Right renal pelvis (tissue), 4 donors: Measurements from ENCODE around the gene ARMS2. TPM values are rescaled to one million over a fixed set of nuclear protein-coding genes. Genes with fewer than 3 reads are reported as not detected.

Experiments
- DNase-seq, 4 donors: peaks; one replicate each; pipeline ENCODE4 v3.0.0-alpha.2; 2013; ENCODE audit warnings: low read depth in 4 of 4, low spot score in 3 of 4, missing footprints in 1 of 4
- polyA plus RNA-seq, 4 donors: library from polyadenylated mRNA; unstranded; fragments of 120-200 nt; gene quantifications; one replicate each; pipeline ENCODE4 v1.2.1, GENCODE V29; 2013; ENCODE audit not compliant: insufficient read length in 4 of 4

ARMS2 gene
- polyA plus RNA-seq, 4 donors, result 0.21 to 0.67 (median 0.28) TPM; not detected in 1

DNA sequence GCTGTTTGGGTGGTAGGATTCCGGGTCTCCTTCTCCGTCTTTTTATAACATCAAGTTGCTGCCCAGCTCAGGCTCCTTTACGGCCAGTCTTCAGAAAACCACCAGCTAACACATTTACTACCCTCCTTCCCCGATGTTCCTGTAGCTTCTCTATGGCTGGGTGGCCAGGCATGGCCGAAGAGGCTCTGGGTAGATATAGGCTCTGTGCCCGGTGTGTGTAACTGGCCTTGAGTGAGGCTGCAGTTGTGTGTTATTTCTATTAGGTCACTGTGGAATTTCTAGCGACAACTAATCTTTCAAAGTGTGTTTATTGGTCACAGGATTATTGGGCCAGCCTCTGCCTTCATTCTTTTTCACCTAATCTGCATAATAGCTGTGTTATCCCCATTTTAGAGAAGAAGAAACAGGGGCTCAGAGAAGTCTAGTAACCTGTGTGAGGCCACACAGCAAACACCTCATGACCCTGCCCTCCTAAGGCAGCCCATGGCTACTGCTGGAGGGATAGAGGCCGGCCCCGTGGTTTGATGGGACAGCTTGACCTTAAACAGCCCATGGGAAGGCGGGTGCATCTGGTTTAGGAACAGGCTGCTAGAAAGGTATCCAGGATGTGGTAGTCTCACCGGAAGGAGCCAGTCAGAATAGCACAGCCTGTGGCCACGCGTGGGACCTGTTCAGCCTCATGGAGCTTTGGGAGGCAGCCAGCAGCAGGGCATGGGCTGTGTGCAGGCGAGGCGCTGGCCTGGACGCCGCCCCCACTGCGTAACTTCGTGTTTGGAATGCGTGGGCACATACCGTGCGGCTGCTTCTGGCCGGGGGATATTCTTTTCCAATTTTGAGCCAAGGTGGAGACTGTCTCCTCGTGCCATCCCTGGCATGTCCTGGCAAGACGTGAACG lies 36.6 kb downstream of the ARMS2 start:
- DNase-seq, result no peak

- DNase-seq, result no peak
Measured at GRCh38 chr10:122492006-122492405, 37.6 kb downstream of the ARMS2 start.

DNA sequence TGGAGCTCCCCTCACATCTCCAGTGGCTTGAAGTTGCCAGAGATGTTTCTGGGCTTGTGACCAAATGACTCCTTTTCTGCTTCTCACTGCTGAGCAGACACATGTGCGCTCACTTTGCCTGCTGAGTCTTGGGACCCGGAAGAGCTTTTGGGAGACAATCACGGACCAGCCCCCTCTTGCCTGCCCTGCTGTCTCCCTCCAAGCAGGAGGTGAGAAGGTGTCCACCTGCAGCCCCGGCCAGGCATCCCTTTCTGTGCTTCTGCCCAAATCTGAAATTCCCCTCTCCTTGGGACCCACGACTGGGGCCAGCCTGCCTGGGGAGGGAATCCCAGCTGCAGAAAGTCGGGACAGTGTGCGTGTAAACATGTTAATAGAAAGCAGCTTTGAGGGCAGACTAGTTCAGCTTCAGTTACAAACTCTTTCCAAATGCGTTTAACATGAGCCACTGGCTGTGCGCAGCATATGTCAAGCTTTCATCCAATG lies 38.6 kb downstream of the ARMS2 start:
- DNase-seq, result no peak

DNA sequence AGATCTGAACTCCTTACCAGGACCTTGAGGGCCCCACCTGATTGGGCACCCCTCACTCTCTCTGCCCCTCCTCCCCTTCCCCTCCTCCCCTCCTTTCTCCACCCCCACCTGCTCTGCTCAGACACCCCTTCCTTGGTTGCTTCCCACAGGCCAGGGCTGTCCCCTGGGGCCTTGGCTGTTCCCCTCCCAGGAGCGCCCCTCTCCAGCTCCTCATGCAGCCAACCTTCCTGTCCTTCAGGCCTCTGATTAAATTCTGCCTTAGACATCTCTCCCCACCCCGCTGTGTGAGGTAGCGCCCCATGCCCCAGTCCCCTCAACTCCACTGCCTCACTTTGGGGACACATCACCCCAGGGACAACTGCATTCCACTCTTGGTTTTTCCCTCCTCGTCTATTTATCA lies 39.3 kb downstream of the ARMS2 start:
- no peak for DNase-seq

GRCh38 chr10:122494173-122494820 lies 39.8 kb downstream of the ARMS2 start:
- DNase-seq, result no peak

GRCh38 chr10:122494833-122495232 lies 40.4 kb downstream of the ARMS2 start:
- DNase-seq, result no peak

GRCh38 chr10:122495406-122496340 lies 41.2 kb downstream of the ARMS2 start:
- no peak for DNase-seq

- no peak for DNase-seq
Measured at GRCh38 chr10:122497241-122497640, 42.8 kb downstream of the ARMS2 start.

DNA sequence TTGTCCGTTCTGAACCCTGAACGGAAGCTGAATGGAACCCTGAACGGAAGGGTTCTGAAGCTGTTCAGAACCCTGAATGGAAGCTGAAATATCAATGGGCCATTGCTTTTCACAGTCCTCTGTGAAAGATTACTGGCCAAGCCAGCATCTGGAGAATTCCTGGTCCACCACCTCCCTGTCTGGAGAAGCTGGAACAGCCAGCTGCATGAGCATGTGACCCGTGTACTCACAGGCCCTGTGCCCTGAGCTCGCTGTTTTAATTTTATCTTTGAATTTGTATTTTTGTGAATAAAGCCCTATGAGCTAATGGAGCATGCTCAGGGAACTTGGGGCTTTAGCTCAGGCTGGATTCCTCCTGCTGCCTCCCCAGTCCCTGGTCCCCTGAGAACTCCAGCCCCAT lies 44.1 kb downstream of the ARMS2 start:
- no peak for DNase-seq

GRCh38 chr10:122499012-122499411 lies 44.6 kb downstream of the ARMS2 start:
- no peak for DNase-seq

DNA sequence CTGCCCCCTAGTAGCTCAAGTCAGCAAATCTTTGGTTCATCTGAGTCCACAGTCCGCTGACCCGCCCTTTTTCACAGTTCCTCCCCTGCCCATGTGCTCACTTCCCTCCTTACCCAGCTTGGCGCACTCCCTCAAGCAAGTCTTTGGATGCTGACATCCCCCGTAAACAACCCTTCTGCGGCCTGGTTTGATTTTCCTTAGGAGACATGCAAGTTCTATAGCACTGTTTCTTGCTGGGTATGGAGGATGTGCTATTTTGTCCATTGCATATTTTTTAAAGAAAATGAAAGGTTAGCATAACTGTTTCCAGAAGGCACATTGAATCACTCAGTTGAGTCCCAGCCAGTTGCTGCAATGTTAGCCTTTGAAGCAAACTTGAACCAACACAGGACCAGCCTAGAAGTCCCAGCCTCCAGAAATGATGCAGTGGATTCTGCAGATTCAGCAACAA lies 45.1 kb downstream of the ARMS2 start:
- no peak for DNase-seq

DNA sequence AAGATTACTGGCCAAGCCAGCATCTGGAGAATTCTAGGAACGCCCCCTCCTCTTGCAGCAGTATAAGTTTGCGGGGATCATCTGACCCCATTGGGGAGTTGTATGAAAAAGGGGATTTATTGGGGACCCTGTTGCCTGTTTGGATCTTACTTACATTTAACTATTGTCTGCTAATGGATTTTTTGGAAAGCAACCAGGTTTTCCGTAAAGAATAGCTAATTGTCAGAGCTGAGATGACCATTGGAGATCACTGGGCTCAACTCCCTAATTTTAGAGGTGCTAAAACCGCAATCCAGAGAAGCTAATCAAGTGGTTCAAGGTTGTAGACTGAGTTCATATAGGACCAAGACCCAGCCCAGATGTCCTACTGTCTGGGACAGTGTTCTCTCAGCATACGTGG lies 45.7 kb downstream of the ARMS2 start:
- DNase-seq, result no peak

DNA sequence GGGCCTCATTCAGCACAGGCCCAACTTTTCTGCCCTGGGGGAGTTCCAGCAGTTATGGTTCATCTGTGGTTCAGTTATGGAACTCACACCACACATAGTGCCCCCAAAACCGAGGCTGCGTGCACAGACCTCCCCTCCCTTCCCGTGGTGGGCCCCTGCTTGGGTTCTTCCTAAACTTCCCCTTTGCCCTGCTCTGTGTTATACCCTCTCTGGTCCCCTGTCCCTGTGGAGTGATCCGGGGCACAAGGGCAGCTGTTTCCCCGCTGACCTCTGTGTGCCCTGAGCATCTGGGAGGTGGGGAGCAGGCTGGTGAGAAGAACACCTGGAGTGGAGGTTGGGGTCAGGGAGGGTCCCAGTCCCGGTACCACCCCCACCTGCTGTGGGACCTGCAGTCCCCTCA lies 46.3 kb downstream of the ARMS2 start:
- no peak for DNase-seq

DNA sequence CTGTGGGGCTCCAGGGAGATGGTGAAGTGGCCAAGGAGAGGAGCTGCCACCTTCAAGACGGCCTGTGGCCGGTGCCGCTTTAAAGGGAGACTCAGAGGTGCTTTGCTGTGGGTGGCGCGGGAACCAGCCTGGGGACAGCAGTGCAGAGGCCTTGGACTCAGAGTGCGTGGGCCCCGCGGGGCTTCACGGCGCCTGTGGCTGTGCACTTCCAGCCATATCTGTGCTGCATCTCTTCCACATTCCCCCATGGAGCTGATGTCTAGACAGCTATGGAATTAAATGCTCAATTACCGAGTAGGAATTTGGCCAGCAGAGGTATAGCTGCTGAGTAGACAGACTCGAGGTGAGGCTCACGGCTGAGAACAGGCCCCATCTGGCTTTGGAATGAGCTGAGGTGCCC lies 48.6 kb downstream of the ARMS2 start:
- DNase-seq, result no peak

- no peak for DNase-seq
Measured at GRCh38 chr10:122503886-122504609, 49.6 kb downstream of the ARMS2 start.

DNA sequence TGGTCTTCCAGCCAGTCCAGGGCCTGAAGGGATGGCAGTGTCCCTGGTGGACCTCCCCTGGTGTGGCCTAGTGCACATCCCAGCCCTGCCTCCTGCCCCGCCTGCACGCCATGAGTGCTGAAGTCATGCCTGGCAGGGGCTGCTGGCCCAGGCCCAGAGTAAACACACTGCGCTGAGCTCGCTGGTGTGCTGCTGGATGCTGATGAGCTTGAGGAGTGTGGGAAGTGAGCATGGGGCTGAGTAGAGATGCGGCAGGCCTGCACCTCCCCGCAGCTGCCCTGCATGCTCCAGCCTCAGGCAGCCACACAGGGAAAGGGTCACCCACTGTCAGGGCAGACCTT lies 50.1 kb downstream of the ARMS2 start:
- peak in 1 of 4 donors; percentile 51 for DNase-seq

GRCh38 chr10:122505011-122505410 lies 50.6 kb downstream of the ARMS2 start:
- DNase-seq, result no peak

- no peak for DNase-seq
Measured at GRCh38 chr10:122505885-122506645, 51.6 kb downstream of the ARMS2 start.
